HG02973 (cell line): ENCODE results near the gene CHMP3.
"Not testable (repeated sequence)": the region's sequence is repeated elsewhere in the genome, so short reads cannot be mapped to it uniquely, and the experiment has no call there.

Experiments used
- ATAC-seq: cut with Tn5 transposase; IDR thresholded peaks from one replicate; pipeline ENCODE4 v1.9.1; 2021; ENCODE audit warnings: moderate library complexity; ENCODE audit not compliant: unreplicated experiment

Gene CHMP3

DNA sequence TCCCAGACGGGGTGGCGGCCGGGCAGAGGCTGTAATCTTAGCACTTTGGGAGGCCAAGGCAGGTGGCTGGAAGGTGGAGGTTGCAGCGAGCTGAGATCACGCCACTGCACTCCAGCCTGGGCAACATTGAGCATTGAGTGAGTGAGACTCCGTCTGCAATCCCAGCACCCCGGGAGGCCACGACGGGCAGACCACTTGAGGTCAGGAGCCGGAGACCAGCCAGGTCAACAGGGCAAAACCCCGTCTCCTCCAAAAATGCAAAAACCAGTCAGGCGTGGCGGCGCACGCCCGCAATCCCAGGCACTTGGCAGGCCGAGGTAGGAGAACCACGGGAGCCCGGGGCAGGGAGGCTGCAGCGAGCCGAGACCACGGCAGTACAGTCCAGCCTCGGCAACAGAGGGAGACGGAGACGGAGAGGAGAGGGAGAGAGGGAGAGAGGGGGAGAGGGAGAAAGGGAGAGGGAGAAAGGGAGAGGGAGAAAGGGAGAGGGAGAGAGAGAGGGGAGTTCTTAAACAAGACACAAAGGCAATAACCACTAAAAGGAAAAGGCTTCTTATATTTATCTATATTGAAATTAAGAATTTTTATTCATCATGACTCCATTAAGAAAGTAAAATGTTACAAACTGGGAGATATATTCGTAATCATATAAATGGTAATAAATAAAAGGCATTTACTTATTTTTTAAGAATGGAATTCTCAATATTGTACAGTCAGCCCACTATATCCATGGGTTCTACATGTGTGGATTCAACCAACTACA is 13.1 kb downstream of the CHMP3 start:
- not testable (repeated sequence) for ATAC-seq

DNA sequence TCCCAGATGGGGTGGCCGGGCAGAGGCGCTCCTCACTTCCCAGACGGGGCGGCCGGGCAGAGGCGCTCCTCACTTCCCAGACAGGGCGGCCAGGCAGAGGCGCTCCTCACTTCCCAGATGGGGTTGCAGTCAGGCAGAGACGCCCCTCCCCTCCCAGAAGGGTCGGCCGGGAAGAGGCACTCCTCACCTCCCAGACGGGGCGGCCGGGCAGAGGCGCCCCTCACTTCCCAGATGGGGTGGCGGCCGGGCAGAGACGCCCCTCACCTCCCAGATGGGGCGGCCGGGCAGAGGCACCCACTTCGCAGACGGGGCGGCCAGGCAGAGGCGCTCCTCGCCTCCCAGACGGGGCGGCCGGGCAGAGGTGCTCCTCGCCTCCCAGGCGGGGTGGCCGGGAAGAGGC is 13.8 kb downstream of the CHMP3 start:
- ATAC-seq, result not testable (repeated sequence)

DNA sequence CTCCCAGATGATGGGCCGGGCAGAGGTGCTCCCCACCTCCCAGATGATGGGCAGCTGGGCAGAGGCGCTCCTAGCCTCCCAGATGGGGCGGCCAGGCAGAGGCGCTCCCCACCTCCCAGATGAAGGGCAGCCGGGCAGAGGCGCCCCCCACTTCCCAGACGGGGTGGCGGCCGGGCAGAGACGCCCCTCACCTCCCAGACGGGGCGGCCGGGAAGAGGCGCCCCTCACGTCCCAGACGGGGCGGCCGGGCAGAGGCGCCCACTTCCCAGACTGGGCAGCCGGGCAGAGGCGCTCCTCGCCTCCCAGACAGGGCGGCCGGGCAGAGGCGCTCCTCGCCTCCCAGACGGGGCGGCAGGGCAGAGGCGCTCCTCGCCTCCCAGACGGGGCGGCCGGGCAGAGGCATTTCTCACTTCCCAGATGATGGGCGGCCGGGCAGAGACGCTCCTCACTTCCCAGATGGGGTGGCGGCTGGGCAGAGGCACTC is 14.3 kb downstream of the CHMP3 start:
- ATAC-seq, result not testable (repeated sequence)

DNA sequence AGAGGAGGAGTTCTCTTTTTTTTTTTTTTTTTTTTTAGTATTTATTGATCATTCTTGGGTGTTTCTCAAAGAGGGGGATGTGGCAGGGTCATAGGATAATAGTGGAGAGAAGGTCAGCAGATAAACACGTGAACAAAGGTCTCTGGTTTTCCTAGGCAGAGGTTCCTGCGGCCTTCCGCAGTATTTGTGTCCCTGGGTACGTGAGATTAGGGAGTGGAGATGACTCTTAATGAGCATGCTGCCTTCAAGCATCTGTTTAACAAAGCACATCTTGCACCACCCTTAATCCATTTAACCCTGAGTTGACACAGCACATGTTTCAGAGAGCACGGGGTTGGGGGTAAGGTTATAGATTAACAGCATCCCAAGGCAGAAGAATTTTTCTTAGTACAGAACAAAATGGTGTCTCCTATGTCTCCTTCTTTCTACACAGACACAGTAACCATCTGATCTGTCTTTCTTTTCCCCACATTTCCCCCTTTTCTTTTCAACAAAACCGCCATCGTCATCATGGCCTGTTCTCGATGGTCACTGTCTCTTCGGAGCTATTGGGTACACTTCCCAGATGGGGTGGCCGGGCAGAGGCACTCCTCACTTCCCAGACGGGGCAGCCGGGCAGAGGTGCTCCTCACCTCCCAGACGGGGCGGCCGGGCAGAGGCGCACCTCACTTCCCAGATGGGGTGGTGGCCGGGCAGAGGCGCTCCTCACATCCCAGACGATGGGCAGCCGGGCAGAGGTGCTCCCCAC is 14.9 kb downstream of the CHMP3 start:
- not testable (repeated sequence) for ATAC-seq

DNA sequence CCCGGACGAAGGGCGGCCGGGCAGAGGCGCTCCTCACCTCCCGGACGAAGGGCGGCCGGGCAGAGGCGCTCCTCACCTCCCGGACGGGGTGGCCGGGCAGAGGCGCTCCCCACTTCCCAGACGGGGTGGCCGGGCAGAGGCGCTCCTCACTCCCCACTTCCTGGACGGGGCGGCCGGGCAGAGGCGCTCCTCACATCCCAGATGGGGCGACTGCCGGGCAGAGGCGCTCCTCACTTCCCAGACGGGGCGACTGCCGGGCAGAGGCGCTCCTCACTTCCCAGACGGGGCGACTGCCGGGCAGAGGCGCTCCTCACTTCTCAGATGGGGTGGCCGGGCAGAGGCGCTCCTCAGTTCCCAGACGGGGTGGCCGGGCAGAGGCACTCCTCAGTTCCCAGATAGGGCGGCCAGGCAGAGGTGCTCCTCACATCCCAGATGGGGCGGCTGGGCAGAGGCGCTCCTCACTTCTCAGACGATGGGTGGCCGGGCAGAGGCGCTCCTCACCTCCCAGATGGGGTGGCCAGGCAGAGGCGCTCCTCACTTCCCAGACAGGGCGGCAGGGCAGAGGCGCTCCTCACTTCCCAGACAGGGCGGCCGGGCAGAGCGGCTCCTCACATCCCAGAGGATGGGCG is 17.8 kb downstream of the CHMP3 start:
- ATAC-seq, result not testable (repeated sequence)

DNA sequence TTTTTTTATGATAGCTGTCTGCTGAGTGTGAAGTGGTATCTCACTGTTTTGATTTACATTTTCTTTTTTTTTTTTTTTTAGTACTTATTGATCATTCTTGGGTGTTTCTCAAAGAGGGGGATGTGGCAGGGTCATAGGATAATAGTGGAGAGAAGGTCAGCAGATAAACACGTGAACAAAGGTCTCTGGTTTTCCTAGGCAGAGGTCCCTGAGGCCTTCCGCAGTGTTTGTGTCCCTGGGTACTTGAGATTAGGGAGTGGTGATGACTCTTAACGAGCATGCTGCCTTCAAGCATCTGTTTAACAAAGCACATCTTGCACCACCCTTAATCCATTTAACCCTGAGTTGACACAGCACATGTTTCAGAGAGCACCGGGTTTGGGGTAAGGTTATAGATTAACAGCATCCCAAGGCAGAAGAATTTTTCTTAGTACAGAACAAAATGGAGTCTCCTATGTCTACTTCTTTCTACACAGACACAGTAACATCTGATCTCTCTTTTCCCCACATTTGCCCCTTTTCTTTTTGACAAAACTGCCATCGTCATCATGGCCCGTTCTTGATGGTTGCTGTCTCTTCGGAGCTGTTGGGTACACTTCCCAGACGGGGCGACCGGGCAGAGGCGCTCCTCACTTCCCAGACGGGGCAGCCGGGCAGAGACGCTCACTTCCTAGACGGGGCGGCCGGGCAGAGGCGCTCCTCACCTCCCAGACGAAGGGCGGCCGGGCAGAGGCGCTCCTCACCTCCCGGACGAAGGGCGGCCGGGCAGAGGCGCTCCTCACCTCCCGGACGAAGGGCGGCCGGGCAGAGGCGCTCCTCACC is 18.8 kb downstream of the CHMP3 start:
- not testable (repeated sequence) for ATAC-seq

DNA sequence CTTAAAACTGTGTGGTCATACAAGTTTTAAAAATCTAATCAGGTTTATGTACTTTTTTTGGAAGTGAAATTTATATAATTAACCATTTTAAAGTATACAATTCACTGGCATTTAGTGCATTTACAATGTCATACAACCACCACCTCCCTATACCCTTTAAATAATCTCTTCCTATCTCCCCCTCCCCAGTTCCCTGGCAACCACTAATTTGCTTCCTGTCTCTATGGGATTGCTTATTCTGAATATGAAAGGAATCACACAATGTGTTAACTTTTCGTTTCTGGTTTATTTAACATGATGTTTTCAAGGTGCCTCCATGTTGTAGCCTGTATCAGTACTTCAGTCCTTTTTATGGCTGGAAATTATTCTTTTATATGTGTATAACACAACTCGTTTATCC is 19.4 kb downstream of the CHMP3 start:
- ATAC-seq, result no peak

DNA sequence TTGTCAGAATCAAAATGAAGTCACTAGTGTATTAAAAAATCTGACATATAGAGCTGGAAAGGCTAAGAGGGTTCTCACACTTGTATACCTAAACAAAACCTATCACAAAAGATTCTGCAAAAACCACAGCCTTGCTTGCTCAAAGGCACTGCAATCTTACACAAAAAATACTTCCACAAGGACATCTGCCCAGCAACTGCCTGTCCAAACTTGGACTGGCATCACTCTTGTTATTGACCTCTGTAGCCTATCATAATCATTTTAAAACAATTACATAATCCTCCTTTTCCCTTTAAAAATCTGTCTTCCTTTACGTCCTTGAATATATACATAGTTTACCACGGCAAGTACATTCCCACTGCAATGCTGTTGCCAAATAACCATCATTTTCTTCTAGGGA is 19.9 kb downstream of the CHMP3 start:
- no peak for ATAC-seq

DNA sequence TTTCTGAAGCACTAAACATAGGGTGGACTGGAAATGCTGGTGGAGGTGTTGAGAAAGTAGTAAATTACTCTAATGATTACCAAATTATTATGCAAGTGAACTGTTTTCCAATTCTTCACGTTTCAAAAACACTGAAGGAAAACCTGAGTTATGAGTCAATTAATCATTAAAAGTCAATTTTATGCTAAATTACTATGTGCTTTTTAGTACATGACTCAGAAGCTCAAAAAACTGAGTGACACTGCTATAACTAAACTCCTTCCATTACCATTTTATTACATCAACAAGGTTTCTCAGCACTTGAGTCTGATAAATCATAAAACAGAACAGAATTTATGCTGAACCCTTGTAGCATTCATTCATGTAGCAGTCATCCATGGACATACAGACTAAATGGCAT is 20.4 kb downstream of the CHMP3 start:
- ATAC-seq, result no peak

DNA sequence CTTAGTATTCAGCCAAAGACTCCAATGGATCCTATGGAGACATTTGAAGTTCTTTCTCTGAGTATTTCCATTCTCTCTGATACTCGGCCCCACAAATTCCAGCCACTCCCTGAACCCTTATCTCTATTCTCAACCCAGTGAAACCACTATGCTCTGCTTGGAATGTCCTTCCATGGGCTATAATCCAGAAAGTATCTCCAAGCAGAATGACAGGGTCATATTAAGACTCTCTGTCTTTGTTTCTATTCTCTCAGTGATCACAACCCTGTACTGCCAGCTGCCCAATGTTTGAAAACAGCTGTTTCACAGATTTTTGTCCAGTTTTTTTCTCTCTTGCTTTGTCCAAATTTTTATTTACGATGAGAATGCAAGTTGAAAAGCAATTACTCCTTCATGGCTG is 21.9 kb downstream of the CHMP3 start:
- no peak for ATAC-seq

DNA sequence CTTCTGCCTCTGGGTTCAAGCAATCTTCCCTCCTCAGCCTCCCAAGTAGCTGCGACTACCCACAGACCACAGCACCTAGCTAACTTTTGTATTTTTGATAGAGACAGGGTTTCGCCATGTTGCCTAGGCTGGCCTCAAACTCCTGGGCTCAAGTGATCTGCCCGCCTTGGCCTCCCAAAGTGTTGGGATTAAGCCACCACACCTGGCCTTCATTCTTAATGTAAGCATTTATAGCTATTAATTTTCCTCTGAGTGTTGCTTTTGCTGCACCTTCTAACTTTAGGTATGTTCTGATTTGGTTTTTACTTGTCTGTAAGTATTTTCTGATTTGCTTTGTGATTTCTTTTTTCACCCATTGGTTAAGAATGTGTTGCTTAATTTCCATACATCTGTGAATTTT is 29.7 kb downstream of the CHMP3 start:
- no peak for ATAC-seq

DNA sequence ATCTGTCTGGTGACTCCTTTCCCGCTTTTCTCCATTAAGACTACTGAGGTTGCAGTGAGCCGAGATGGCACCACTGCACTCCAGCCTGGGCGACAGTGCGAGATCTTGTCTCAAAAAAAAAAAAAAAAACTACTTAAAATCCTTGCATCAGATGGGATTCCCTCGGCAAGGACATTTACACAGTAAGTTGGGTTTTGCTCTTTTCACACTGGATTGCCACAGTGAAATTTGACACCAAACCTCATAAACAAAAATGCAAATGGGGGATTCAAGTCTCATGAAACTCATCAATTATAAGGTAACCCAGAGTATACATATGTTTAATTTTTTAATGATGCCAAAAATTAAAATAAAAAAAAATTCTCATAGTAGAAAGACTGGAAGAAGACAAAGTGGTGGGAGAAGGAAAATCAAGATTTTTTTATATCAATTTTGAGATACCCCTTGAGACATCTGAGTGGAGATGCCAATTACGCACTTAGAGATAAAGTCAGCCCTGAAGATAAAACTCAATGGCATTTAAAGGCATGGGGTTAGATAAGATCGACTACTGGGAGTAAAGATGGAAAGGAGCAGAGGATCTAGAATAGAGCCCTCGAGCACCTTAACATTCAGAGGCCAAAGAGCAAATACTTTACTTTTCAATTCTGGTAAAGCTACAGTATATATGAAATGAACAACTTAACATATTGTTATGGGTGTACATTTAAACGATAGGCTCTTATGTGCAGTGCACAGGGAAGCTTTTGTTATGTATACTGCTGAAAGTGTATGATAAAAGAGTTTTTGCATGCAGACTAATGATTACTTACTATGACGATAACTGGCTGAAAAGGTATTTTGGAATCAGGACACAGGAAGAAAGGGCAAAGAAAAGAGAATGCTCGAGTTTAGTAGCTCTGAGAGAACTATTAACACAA is 37.6 kb downstream of the CHMP3 start:
- ATAC-seq, result no peak

DNA sequence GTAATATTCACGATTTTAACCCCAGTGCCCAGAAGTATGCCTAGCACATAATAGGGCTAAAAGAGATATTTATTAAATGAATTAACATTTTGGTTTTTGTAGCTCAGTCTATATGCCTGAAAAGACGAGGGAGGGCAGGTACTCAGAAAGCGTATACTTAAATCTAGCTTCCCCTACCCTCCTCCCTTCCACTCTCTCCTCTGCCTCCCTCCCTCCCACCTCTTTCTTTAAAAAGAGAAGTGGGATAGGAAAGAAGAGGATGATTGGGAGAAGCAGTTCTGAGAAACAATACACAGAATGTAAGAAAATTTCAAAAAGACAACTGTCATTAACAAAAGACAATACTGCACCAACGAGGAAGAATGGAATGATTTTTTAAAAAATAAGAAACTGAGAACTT is 39.8 kb downstream of the CHMP3 start:
- no peak for ATAC-seq

DNA sequence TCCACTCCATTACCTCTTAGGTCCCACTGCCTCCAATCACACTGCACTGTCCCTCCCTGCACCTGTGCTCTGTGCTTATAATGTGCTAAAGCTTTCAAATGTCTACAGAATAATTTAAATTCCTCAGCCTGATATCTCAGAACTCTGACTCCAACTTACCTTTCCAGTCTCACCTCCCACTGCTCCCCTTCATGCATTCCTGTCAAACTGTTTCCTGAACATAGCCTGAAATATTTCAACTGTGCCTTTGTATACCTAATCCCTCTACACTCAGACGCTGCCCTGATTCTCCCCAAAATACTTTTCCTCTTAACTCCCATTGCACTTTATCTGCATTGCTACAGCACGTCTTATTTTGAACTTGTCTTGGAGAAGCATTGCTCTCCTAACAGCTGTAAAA is 40.5 kb downstream of the CHMP3 start:
- no peak for ATAC-seq

DNA sequence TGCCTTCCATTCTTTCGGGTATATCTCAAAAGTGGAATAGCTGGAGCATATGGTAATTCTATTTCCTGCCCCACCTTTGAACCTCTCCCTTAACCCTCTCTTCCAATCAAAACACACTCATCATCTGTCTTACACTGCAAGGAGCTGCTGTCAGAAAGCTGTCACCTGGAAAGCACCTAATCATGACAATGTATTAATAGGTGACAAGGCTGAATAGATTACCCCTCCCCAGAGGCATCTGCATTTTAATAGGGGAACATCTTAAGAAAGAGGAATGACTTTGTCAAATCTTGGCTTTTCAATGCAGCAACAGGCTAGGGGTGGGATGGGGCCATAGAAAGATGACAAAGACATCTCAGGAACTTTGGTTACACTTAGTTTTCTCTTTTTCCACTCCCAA is 41.3 kb downstream of the CHMP3 start:
- ATAC-seq, result no peak

DNA sequence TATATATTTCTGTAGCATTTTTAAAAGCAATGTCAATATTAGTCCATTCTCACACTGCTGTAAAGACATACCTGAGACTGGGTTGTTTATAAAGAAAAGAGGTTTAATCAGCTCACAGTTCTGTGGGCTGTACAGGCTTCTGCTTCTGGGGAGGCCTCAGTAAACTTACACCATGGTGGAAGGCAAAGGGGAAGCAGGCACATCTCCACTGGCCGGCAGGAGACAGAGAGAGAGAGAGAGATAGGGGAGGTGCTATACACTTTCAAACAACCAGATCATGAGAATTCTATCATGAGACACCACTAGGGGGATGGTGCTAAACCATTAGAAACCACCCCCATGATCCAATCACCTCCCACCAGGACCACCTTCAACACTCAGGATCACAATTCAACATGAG is 43.1 kb downstream of the CHMP3 start:
- no peak for ATAC-seq

DNA sequence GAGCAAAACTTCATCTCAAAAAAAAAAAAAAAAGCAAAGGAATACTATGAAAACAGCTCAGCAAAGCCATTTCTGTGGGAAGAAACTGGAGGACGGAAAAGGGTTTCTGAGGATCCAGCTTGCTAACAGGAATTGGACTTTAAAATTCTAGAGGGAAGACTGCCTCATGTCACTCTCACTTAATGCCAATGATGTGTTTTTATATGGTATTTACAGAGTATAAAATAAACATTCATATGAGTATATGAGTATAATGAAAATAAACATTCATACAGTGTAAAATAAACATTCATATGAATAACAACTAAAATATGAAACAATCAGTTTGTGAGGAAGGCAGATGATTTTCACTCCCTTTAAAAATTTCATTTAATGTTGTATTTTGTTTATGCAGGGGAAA is 43.9 kb downstream of the CHMP3 start:
- ATAC-seq, result no peak

DNA sequence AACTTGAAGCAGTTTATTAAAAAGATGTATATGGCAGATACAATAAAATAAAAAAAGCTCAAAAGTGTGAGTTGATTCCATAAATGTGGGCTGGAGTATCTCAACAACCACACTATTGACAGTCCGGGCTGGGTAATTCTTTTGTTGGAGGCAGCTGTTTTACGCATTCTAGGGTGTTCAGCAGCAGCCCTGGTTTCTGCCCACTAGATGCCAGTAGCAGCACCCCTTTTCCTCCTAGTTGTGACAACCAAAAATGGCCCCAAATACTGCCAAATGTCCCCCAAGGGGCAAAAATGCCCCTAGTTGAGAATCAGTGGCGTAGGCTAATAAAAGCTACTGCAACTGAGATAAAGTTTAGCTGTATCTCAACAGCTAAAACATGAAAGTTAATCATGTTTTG is 44.8 kb downstream of the CHMP3 start:
- no peak for ATAC-seq

DNA sequence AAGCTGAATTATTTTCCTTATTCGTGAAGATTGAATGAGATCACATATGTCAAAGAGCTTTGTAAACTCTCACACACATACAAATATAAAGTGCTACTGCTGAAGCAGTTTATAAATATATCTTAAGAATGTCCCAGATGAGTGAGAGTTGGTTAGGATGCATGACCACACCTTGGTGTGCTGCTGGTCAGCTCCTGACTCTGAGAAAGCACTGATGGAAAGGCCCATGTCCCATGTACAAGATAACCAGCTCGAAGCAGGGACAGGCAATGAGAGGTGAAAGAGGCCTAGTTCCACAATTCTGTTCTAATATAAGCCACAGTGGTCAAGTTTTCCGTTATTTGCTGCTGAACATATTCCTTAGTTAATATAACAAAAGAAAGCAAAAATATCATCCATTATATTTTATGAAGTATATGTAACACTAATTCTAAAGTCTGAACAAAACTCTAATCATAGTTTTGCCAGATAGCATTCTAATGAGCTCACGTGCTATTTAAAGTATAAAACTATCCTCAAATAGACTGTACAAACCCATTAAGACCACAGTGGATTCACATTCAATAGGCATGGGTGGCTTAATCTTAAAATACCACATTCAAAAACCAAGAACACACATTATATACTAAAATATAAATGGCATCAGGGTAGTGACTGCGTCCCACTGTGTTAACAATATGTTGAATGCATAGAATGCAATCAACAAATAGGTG is 49.1 kb downstream of the CHMP3 start:
- no peak for ATAC-seq
